Stimulated activated CD8-positive, alpha-beta memory T cell treated with anti-CD3 and anti-CD28 coated beads, Interleukin-2, amount 100 ng/mL, for 48 hours (primary cell): ENCODE results near the gene FGF18.
"Not testable (repeated sequence)": the region's sequence is repeated elsewhere in the genome, so short reads cannot be mapped to it uniquely, and the experiment has no call there.

Experiments used
- DNase-seq, 2 donors: peaks; one replicate each; pipeline ENCODE4 v3.0.0-alpha.2; 2020; ENCODE audit warnings: low read depth in 2 of 2

Gene FGF18

DNA sequence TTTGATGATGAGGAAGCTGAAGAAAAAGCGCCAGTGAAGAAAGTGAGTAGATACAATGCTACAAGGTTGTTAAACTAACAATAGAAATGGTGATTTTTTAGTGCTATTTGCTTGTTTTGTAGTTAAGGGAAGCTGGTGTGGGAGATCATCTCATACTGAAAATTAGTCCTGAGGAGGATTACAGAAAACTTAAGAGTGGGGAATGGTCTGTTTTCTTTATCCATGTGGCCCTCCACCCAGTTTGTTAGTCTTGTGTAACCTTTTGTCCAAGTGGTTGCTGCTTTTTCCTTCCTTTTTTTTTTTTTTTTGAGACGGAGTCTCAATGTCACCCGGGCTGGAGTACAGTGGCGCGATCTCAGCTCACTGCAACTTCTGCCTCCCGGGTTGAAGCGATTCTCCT, 19.3 kb upstream of the FGF18 start:
- no peak for DNase-seq

DNA sequence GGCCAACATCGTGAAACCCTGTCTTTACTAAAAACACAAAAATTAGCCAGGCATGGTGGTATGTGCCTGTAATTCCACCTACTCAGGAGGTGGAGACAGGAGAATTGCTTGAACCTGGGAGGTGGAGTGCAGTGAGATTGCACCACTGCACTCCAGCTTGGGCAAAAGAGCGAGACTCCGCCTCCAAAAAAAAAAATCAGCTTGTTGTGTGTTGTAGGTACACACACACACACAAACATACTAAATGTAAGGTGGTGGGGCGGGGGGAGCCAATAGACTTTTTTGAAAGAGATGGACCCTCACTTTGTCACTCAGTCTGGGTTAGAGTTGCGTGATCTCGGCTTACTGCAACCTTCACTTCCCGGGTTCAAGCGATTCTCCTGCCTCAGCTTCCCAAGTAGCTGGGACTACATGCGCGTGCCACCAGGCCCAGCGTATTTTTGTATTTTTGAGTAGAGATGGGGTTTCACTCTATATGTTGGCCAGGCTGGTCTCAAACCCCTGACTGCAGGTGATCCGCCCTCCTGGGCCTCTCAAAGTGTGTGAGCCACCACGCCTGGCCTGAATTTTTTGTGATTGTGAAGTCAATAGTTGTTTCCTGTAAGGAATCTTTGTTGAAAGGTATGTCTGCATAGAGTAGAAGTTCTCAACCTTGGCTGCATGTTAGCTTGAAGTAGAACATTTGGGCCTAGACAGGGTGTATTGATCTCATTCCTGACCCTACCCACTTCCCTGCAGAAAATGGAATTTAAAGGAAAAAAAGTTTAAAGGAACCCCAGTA, 18.1 kb upstream of the FGF18 start:
- DNase-seq, result no peak

- not testable (repeated sequence) for DNase-seq
These were observed 16.7 kb upstream of the FGF18 start for GRCh38 chr5:171402751-171403150.

GRCh38 chr5:171405615-171406014, 13.8 kb upstream of the FGF18 start:
- no peak for DNase-seq

GRCh38 chr5:171407234-171407633, 12.2 kb upstream of the FGF18 start:
- DNase-seq, result no peak

GRCh38 chr5:171409164-171410136, 10.0 kb upstream of the FGF18 start:
- DNase-seq, result no peak

DNA sequence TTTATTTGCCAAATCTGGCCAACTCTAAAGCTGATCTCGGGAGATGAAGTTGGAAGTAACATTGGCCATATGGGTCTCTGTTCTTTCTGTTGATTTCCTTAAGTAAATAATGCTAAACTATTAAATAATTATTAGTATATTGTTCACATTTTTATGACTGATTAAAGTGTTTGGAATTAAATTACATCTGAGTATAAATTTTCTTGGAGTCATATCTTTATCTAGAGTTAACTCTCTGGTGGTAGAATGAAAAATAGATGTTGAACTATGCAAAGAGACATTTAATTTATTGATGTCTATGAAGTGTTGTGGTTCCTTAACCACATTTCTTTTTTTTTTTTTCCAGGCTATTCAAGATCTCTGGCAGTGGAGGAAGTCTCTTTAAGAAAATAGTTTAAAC, 9.3 kb upstream of the FGF18 start:
- no peak for DNase-seq

DNA sequence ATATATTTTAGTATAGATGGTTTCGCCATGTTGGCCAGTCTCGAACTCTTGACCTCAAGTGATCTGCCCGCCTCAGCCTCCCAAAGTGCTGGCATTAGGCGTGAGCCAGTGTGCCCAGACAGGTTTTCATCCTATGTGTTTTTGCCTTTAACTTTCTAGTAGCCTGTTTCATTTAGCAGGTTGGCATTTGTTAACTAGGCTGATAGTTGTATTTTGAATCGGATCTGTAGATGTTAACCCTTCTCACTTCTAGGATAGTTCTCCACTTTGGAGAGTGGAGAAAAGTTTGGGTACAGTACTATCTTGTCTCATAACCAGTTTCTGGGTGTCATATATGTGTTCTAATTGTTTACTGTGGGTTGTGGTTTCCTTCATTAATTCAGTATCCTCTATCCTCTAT, 7.3 kb upstream of the FGF18 start:
- no peak for DNase-seq

GRCh38 chr5:171413153-171413910, 6.1 kb upstream of the FGF18 start:
- no peak for DNase-seq

DNA sequence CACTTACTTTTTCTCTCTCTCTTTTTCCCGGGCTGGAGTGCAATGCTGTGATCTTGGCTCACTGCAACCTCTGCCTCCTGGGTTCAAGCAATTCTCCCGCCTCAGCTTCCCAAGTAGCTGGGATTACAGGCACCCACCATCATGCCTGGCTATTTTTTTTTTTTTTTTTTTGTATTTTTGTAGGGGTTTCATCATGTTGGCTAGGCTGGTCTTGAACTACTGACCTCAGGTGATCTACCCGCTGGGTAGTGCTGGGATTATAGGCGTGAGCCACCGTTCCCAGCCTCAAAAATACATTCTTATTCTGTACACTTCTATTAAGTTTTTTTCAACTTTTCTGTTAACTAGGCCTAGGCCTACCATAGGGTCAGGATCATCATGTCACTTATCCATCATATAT, 5.5 kb upstream of the FGF18 start:
- not testable (repeated sequence) for DNase-seq

- no peak for DNase-seq
These were observed 4.2 kb upstream of the FGF18 start for GRCh38 chr5:171415115-171415730.

GRCh38 chr5:171416160-171417049, 3.0 kb upstream of the FGF18 start:
- DNase-seq, result no peak

GRCh38 chr5:171418316-171418981, 998 bp upstream of the FGF18 start:
- DNase-seq, result peak; percentile 48

DNA sequence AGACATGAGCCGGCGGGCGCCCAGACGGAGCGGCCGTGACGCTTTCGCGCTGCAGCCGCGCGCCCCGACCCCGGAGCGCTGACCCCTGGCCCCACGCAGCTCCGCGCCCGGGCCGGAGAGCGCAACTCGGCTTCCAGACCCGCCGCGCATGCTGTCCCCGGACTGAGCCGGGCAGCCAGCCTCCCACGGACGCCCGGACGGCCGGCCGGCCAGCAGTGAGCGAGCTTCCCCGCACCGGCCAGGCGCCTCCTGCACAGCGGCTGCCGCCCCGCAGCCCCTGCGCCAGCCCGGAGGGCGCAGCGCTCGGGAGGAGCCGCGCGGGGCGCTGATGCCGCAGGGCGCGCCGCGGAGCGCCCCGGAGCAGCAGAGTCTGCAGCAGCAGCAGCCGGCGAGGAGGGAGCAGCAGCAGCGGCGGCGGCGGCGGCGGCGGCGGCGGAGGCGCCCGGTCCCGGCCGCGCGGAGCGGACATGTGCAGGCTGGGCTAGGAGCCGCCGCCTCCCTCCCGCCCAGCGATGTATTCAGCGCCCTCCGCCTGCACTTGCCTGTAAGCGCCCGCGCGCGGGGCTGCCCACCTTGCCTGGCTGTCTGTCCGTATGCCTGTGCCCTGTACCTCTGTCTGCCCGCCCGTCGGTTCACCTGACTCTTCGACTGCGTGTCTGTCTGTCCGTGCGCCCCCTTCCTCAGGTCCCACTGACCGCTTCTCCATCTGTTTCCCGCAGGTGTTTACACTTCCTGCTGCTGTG, 412 bp downstream of the FGF18 start:
- DNase-seq, result peak in 1 of 2 donors; percentile 16

DNA sequence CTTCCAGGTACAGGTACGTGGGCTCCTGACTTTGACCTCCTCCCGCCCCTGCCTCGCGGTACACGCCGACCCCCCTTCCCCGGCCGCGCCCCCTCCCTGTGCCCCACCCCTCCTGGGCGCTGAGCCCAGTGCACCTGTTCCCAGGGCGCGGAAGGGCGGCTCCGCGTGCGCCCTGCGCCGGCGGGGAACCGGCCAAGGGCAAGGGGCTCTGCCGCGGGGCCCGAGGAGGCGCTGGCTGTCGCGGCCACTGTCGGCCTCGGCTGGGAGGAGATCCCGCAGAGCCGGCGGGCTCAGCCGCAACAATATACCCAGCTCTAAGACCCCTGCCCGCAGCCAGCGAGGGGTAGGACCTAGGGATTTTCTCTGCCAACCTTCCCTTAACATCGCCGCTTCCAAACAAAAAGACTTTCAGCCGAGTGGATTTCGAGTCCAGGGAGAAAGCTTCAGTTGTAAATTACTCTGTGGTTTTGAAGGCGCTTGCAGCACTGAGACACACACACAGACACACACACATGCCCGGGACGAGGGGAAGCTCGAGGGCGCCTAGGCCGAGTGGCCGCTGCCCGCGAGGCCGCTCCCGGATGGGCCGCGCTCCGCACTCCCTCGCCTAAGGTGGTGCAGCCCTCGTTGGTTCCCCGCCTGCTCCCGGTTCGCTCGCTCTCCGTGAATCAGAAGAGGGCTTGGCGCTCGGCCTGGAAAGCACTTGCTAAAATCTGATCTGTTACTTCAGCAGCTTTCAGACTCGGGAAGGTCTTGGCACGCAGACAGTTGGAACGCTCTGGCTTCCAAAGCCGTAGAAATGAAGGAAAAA, 1.2 kb downstream of the FGF18 start:
- no peak for DNase-seq

DNA sequence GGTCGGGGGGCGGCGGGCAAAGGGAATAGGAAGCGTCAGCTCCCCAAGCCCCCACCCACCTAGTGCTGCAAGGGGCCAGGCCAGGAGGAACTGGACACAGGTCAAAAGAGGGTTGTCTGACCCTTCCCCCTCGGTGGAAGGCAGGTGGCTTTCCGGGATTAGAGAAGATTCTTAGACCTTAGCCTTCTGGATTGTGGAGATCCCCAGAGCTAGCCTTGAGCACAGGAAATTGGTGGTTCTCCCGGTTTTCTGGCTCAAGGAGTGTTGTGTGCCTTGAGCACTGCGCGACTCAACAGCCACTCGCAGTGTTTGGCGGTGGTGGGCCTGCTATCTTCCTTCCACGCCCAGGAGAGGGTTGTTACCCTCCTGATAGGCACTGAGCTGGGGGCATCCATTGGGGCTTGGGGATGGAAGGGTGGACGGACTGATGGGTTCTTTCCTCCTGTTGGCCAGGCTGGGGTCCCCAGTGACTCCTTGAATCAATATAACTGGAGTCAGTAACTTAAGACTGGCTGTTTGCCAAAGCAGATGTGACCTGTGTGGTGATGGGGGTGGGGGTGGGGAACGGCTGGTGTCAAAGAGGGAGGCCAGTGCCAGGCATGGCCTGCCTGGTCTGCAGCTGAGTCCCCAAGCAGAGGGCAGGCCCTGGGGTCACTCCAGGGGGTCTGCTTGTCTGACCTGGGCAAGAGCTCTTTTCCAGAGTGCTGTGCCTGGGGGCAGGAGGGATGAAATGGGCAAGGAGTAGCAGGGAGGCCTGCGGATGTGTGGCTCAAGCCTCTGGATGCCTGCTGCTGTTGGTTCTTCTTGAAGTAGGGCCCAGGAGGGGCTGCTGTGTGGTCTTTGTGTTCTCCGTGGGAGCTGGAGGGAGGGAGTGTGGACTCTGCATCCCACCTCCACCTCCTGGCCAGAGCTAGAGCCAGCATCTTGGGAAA, 2.1 kb downstream of the FGF18 start:
- no peak for DNase-seq

DNA sequence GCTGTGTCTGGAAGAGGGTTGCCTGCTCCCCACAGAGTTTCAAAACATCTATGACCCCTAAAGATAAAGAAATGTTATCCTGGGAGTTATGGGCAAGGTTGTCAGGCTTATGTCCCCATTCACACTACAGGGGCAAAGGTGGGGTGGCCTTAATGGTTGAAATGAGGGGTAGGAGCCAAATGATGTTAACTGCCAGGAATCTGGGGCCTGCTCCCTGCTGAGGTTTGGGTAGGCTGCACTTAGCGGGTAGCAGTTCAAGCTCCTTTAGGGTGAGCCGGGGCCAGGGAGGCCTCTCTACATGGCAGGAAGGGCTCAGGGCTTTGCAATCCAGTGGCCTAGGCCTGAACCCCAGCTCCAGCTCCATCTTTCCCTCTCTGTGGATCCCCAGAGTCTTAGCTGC, 3.0 kb downstream of the FGF18 start:
- DNase-seq, result no peak
